Neuronal stem cell (in vitro differentiated cells): ENCODE data around the gene PTPRB.

Experiments used
- DNase-seq: peaks from one replicate; pipeline ENCODE4 v3.0.0-alpha.2; 2013; ENCODE audit warnings: low spot score
- H2AFZ ChIP-seq: one replicate; pipeline ENCODE4 v1.6.1; 2013; ENCODE audit warnings: mild to moderate bottlenecking, low read length, inconsistent platforms
- H2AK5ac ChIP-seq: 2 replicates; pipeline ENCODE4 v1.6.1; 2013; ENCODE audit warnings: low read depth, mild to moderate bottlenecking, inconsistent platforms, low read length, moderate library complexity, mixed read lengths
- H2BK120ac ChIP-seq: 2 replicates; pipeline ENCODE4 v1.6.1; 2013; ENCODE audit warnings: low read depth, mild to moderate bottlenecking, inconsistent platforms, low read length, moderate library complexity, mixed read lengths
- H2BK12ac ChIP-seq: one replicate; pipeline ENCODE4 v1.6.1; 2013; ENCODE audit warnings: low read length, inconsistent platforms
- H2BK15ac ChIP-seq: 2 replicates; pipeline ENCODE4 v1.6.1; 2013; ENCODE audit warnings: mild to moderate bottlenecking, low read length, inconsistent platforms, mixed read lengths
- H2BK5ac ChIP-seq: one replicate; pipeline ENCODE4 v1.6.1; 2013; ENCODE audit warnings: inconsistent platforms, mild to moderate bottlenecking, low read length, moderate library complexity
- H3K14ac ChIP-seq: one replicate; pipeline ENCODE4 v1.6.1; 2013; ENCODE audit warnings: low read length, inconsistent platforms
- H3K18ac ChIP-seq: 2 replicates; pipeline ENCODE4 v1.6.1; 2013; ENCODE audit warnings: low read length, inconsistent platforms
- H3K23ac ChIP-seq: 2 replicates; pipeline ENCODE4 v1.6.1; 2013; ENCODE audit warnings: low read depth, mild to moderate bottlenecking, mixed read lengths, low read length, inconsistent platforms; ENCODE audit not compliant: poor library complexity
- H3K27ac ChIP-seq: replicated peaks from 3 replicates; pipeline ENCODE4 v1.5.1; 2013; ENCODE audit warnings: low read length, inconsistent platforms
- H3K27me3 ChIP-seq, 3 experiments: 2 replicates each; pipeline ENCODE4 v1.6.1; 2013; ENCODE audit warnings: low read length in 3 of 3, mild to moderate bottlenecking in 2 of 3, inconsistent platforms in 1 of 3, low read depth in 1 of 3, mixed read lengths in 1 of 3, moderate library complexity in 1 of 3; ENCODE audit not compliant: control insufficient read depth in 3 of 3, insufficient read depth in 3 of 3
- H3K36me3 ChIP-seq, 2 donors: replicated peaks in 1 of 2; 2 replicates each; pipeline ENCODE4 v1.6.1; 2013; ENCODE audit warnings: low read length in 2 of 2; ENCODE audit not compliant: control insufficient read depth in 2 of 2, insufficient read depth in 2 of 2
- H3K4ac ChIP-seq: 2 replicates; pipeline ENCODE4 v1.6.1; 2013; ENCODE audit warnings: inconsistent platforms, mild to moderate bottlenecking, low read length, moderate library complexity
- H3K4me1 ChIP-seq, 2 donors: 1 replicate in 1 of 2; 2 replicates in 1 of 2; pipeline ENCODE4 v1.6.1; 2013; ENCODE audit warnings: low read length in 2 of 2, low read depth in 1 of 2; ENCODE audit not compliant: control insufficient read depth in 2 of 2, insufficient read depth in 1 of 2
- H3K4me2 ChIP-seq: one replicate; pipeline ENCODE4 v1.6.1; 2013; ENCODE audit warnings: mild to moderate bottlenecking, low read length, inconsistent platforms; ENCODE audit not compliant: insufficient read depth, poor library complexity, severe bottlenecking
- H3K4me3 ChIP-seq, 2 donors: 2 replicates each; pipeline ENCODE4 v1.5.1; 2013; ENCODE audit warnings: low read length in 2 of 2, mild to moderate bottlenecking in 2 of 2, inconsistent platforms in 1 of 2, moderate library complexity in 1 of 2
- H3K79me1 ChIP-seq: one replicate; pipeline ENCODE4 v1.6.1; 2013; ENCODE audit warnings: low read depth, mild to moderate bottlenecking, inconsistent platforms, low read length, moderate library complexity
- H3K9ac ChIP-seq: one replicate; pipeline ENCODE4 v1.6.1; 2013; ENCODE audit warnings: mild to moderate bottlenecking, low read depth, low read length, inconsistent platforms; ENCODE audit not compliant: poor library complexity
- H3K9me3 ChIP-seq, 2 donors: replicated peaks in 1 of 2; 2 replicates each; pipeline versions ENCODE3 to v1.6.1; 2013; ENCODE audit warnings: low read length in 2 of 2, mild to moderate bottlenecking in 2 of 2, inconsistent platforms in 1 of 2, low read depth in 1 of 2, mixed read lengths in 1 of 2, moderate library complexity in 1 of 2; ENCODE audit not compliant: control insufficient read depth in 2 of 2, insufficient read depth in 1 of 2
- H4K8ac ChIP-seq: one replicate; pipeline ENCODE4 v1.6.1; 2013; ENCODE audit warnings: low read depth, mild to moderate bottlenecking, inconsistent platforms, low read length, moderate library complexity
- H4K91ac ChIP-seq: one replicate; pipeline ENCODE4 v1.6.1; 2013; ENCODE audit warnings: low read length, low read depth, mild to moderate bottlenecking, inconsistent platforms; ENCODE audit not compliant: poor library complexity
- WGBS, 2 donors: extraction: QIAGEN DNeasy Blood & Tissue Kit; methylation state at CpG; one replicate each; pipeline ENCODE4 v1.1.7; 2013; ENCODE audit warnings: missing lambda C conversion rate in 2 of 2, mixed read lengths in 1 of 2; ENCODE audit not compliant: insufficient read length in 2 of 2, insufficient replicate concordance in 1 of 2; ENCODE audit errors: extremely low coverage in 2 of 2; 5-methylcytosine and 5-hydroxymethylcytosine counted together

PTPRB gene

GRCh38 chr12:70627677-70628076 is 9.6 kb downstream of the PTPRB start:
- Histone ChIP-seq H3K9ac (no peak overlapping the region), H2BK120ac (no peak overlapping the region), H3K4ac (no peak overlapping the region), H3K79me1 (no peaks in the 10 kb centered on the region), H3K4me3 (no peak overlapping the region), H3K4me1 (peaks cover 0 to 2% of the 10 kb centered on the region in 2 donors), H3K27ac (no peak overlapping the region), H4K8ac (no peak overlapping the region), H2AK5ac (no peak overlapping the region), H4K91ac (no peak overlapping the region), H2BK15ac (no peak overlapping the region), H3K36me3 (no peaks in the 10 kb centered on the region), H3K23ac (no peak overlapping the region), H3K9me3 (no peaks in the 10 kb centered on the region), H3K14ac (no peak overlapping the region), H3K18ac (no peak overlapping the region), H3K4me2 (no peak overlapping the region), H2BK12ac (no peak overlapping the region), H2BK5ac (no peak overlapping the region), H2AFZ (no peak overlapping the region), H3K27me3 (peaks cover 0 to 1% (median 0%) of the 10 kb centered on the region in 3 experiments)
- no peak for DNase-seq
- WGBS, 2 donors = no CpG with 5 or more reads among the region's 5 CpGs

GRCh38 chr12:70626180-70626579 is 11.0 kb downstream of the PTPRB start:
- Histone ChIP-seq H3K27ac (no peak overlapping the region), H2BK12ac (no peak overlapping the region), H2BK15ac (no peak overlapping the region), H3K9ac (no peak overlapping the region), H3K4me3 (no peak overlapping the region), H3K23ac (no peak overlapping the region), H3K4me1 (peaks cover 0 to 5% of the 10 kb centered on the region in 2 donors), H4K8ac (no peak overlapping the region), H3K36me3 (no peaks in the 10 kb centered on the region), H3K18ac (no peak overlapping the region), H3K4ac (no peak overlapping the region), H3K79me1 (no peaks in the 10 kb centered on the region), H4K91ac (no peak overlapping the region), H2BK5ac (no peak overlapping the region), H3K4me2 (no peak overlapping the region), H2BK120ac (no peak overlapping the region), H2AFZ (no peak overlapping the region), H3K14ac (no peak overlapping the region), H3K27me3 (peaks cover 0 to 1% (median 0%) of the 10 kb centered on the region in 3 experiments), H3K9me3 (no peaks in the 10 kb centered on the region), H2AK5ac (no peak overlapping the region)
- WGBS, 2 donors = no CpG with 5 or more reads among the region's 3 CpGs
- no peak for DNase-seq

- no peak for DNase-seq
- Histone ChIP-seq H3K36me3 (no peaks in the 10 kb centered on the region), H2BK15ac (no peak overlapping the region), H2BK12ac (no peak overlapping the region), H3K23ac (no peak overlapping the region), H3K4me3 (no peak overlapping the region), H3K4me1 (peaks cover 3 to 7% of the 10 kb centered on the region in 2 donors), H3K18ac (no peak overlapping the region), H2AFZ (no peak overlapping the region), H2BK120ac (no peak overlapping the region), H3K9me3 (no peaks in the 10 kb centered on the region), H3K27ac (no peak overlapping the region), H3K27me3 (peaks cover 0 to 1% (median 0%) of the 10 kb centered on the region in 3 experiments), H3K9ac (no peak overlapping the region), H2BK5ac (no peak overlapping the region), H3K14ac (no peak overlapping the region), H4K91ac (no peak overlapping the region), H3K79me1 (no peaks in the 10 kb centered on the region), H3K4ac (no peak overlapping the region), H3K4me2 (no peak overlapping the region), H4K8ac (no peak overlapping the region), H2AK5ac (no peak overlapping the region)
- WGBS, 2 donors = no CpG with 5 or more reads among the region's 5 CpGs
Measured at GRCh38 chr12:70619471-70620152, 17.6 kb downstream of the PTPRB start.

GRCh38 chr12:70618371-70618770 is 18.9 kb downstream of the PTPRB start:
- no CpG with 5 or more reads among the region's 4 CpGs for WGBS, 2 donors
- Histone ChIP-seq H3K36me3 (no peaks in the 10 kb centered on the region), H3K27me3 (peaks cover 0 to 2% (median 1%) of the 10 kb centered on the region in 3 experiments), H2BK15ac (no peak overlapping the region), H2BK120ac (no peak overlapping the region), H3K4me3 (no peak overlapping the region), H2AFZ (no peak overlapping the region), H3K23ac (no peak overlapping the region), H2AK5ac (no peak overlapping the region), H4K8ac (no peak overlapping the region), H3K18ac (no peak overlapping the region), H3K9me3 (no peaks in the 10 kb centered on the region), H2BK5ac (no peak overlapping the region), H3K14ac (no peak overlapping the region), H2BK12ac (no peak overlapping the region), H4K91ac (no peak overlapping the region), H3K9ac (no peak overlapping the region), H3K4me1 (peaks cover 3 to 7% of the 10 kb centered on the region in 2 donors), H3K27ac (no peak overlapping the region), H3K4ac (no peak overlapping the region), H3K79me1 (no peaks in the 10 kb centered on the region), H3K4me2 (no peak overlapping the region)
- no peak for DNase-seq
